Lower leg skin (tissue), 4 donors: ENCODE measurements around the gene DOK6. TPM values are rescaled to one million over a fixed set of nuclear protein-coding genes. Genes with fewer than 3 reads are reported as not detected.
"Not testable (repeated sequence)": the region's sequence is repeated elsewhere in the genome, so short reads cannot be mapped to it uniquely, and the experiment has no call there.

ENCODE experiments used
- DNase-seq, 2 donors: peaks; one replicate each; pipeline ENCODE4 v3.0.0-alpha.2; 2019; ENCODE audit warnings: low spot score in 2 of 2
- H3K4me3 ChIP-seq: fragments of 200-600 bp; sonication (generic); 2 replicates; pipeline ENCODE4 v1.5.1; 2017; ENCODE audit warnings: mild to moderate bottlenecking, low read depth; ENCODE audit not compliant: poor library complexity, severe bottlenecking
- POLR2A ChIP-seq, 2 donors: fragments of 450-650 bp; IDR thresholded peaks; one replicate each; pipeline ENCODE4 v1.6.1; 2016 to 2017; ENCODE audit warnings: antibody characterized with exemption in 2 of 2, mild to moderate bottlenecking in 1 of 2, moderate library complexity in 1 of 2
- WGBS, 2 donors: methylation state at CpG; one replicate each; pipeline ENCODE4 v1.1.5; 2018; 5-methylcytosine and 5-hydroxymethylcytosine counted together
- intact Hi-C: fragments of 100-400 bp; cut with DNase I; formaldehyde crosslinking; loops from one replicate; pipeline ENCODE4 v1.15.0; 2023; ENCODE audit warnings: low total_unique reads
- total RNA-seq, 4 donors: library from RNA; depleted of rRNA; stranded (reverse); fragments of >200 nt; gene quantifications; one replicate each; pipeline ENCODE4 v1.1.0, GENCODE V29; 2016
- TF ChIP-seq, protein P1 (sequence below), 3 donors: fragments of 450-650 bp; IDR thresholded peaks; one replicate each; pipeline ENCODE4 v1.5.1; 2016; ENCODE audit warnings: antibody characterized with exemption in 3 of 3, mild to moderate bottlenecking in 3 of 3, moderate library complexity in 2 of 3

The DOK6 gene
- total RNA-seq, 4 donors from 2014 or later = 0.21 to 0.45 (median 0.42) TPM

DNA sequence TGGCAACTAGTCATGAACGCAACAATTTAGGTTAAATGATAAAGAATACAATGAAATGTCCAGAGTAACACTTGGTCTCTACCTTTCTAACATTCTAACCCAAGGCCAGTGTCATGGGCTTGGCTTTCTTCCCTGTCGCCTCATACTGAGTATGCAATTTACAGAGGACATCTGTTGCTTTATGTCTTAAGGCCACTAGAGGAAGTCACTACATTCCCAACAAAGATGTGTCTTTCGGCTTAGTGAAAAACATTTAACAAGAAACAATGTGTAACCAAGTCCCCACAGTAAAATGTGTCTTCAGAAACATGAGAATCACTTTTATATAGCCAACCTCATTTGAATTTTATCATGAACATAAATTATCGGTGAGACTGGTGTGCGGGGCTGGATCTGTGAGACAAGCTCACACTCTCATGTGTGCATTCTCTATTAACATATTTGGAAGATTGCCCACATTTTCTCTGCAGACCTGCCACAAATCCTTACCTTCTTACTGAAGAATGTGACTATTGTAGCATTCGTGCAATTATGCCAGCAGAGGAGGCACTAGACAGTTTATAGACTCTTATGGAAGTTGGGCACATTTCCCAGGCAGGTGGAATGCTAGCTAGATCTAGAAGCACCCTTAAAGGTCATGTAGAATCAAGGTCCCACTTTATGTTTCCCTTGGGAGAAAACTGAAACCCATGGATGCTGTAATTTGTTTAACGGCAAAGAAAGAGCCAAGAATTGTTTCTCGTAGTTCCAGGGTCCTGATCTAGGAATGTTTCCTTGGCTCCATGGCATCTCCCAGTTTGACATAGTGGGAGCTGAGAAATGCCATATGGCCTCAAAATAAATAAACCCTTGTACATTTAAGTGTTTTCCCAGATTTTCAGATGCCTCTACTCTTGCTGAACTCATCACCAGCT lies 445.2 kb downstream of the DOK6 start:
- H3K4me3 ChIP-seq = no peak overlapping the region
- TF ChIP-seq POLR2A (IDR thresholded peaks at IDR 0.05) = no peak
- TF ChIP-seq, protein P1, sequence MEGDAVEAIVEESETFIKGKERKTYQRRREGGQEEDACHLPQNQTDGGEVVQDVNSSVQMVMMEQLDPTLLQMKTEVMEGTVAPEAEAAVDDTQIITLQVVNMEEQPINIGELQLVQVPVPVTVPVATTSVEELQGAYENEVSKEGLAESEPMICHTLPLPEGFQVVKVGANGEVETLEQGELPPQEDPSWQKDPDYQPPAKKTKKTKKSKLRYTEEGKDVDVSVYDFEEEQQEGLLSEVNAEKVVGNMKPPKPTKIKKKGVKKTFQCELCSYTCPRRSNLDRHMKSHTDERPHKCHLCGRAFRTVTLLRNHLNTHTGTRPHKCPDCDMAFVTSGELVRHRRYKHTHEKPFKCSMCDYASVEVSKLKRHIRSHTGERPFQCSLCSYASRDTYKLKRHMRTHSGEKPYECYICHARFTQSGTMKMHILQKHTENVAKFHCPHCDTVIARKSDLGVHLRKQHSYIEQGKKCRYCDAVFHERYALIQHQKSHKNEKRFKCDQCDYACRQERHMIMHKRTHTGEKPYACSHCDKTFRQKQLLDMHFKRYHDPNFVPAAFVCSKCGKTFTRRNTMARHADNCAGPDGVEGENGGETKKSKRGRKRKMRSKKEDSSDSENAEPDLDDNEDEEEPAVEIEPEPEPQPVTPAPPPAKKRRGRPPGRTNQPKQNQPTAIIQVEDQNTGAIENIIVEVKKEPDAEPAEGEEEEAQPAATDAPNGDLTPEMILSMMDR (IDR thresholded peaks at IDR 0.05) = no peak
- intact Hi-C loops = no loop called here
- DNase-seq = no peak
- WGBS, 2 donors = 52 to 64% methylated on average over 8 of the region's 8 CpGs

DNA sequence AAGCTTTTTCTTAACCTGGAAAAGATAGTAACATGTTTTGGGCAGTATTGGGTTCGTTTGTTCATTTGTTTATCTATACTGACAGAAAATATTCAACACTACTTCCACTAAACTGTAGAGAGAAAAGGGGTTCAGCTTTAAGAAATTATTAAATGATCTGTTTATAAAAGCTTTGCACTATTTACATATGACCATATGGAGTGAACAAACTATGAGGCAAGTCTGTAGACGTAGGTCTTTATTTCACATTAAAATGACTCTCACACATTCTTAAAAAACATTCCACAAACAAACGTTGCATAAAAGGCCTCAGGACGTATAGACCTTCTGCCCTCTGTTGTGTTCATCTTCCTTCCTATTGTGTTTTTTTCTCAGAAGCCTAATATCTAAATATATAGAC lies 452.4 kb downstream of the DOK6 start:
- no peak for TF ChIP-seq POLR2A (IDR thresholded peaks at IDR 0.05)
- TF ChIP-seq, protein P1 (IDR thresholded peaks at IDR 0.05) = no peak
- intact Hi-C loops = no loop called here
- WGBS, 2 donors = 54 to 62% methylated on average over 4 of the region's 4 CpGs
- no peak for DNase-seq
- no peak overlapping the region for H3K4me3 ChIP-seq

DNA sequence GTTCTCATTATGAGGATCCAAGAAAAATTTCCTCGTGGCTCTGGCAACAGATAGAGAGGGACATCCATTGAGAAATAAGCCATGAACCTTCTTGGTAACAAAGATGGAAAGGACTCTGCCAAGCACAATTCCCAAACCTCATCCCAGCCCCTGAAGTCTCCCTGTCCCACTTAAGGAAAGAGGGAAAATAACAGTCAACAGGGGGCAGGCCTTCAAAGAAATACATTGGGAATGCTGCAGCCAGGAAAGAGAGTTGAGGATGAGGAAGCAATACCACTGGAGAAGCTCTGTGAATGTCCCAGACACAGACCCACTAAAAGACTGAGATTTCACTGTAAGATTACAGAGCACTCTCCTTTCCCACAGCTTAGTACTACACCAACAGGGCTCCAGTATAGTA lies 453.8 kb downstream of the DOK6 start:
- intact Hi-C loops = no loop called here
- TF ChIP-seq, protein P1 (IDR thresholded peaks at IDR 0.05) = no peak
- TF ChIP-seq POLR2A (IDR thresholded peaks at IDR 0.05) = no peak
- no peak overlapping the region for H3K4me3 ChIP-seq
- no peak for DNase-seq
- WGBS, 2 donors = 80 to 83% methylated on average over 1 of the region's 1 CpG

DNA sequence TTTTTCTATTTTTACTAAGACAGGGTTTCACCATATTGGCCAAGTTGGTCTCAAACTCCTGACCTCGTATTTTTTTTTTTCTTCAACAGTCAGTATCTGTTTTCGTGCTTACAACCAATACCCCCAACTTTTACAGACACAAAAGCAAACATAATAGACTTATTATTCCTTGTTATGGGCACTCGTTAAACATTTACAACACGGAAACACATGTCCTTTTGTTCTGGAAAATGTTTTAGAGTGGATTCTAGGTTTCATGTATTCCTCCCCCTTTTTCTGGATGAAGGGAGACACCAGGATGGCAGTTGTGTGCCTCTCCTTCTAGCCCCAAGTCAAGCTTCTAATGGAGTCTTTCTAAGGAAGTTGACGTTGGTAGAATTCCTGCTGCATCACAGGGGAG lies 458.2 kb downstream of the DOK6 start:
- TF ChIP-seq, protein P1 (IDR thresholded peaks at IDR 0.05) = no peak
- TF ChIP-seq POLR2A (IDR thresholded peaks at IDR 0.05) = no peak
- DNase-seq = no peak
- WGBS, 2 donors = 72 to 73% methylated on average over 5 of the region's 5 CpGs
- intact Hi-C loops = no loop called here
- no peak overlapping the region for H3K4me3 ChIP-seq

DNA sequence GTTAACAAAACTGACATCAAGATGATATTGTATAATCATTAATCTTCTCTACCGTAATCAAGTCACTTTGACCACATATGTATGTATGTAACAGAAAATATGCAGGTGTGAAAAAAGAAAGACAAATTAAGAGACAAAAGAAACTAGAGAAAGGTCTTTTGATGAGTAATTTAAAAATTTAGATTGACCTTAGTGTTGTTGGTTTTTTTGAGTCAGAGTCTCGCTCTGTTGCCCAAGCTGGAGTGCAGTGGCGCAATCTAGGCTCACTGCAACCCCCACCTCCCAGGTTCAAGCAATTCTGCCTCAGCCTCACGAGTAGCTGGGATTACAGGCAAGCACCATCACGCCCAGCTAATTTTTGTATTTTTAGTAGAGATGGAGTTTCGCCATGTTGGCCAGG lies 464.1 kb downstream of the DOK6 start:
- H3K4me3 ChIP-seq, intact Hi-C loops, DNase-seq: not testable (repeated sequence)
- 84 to 90% methylated on average over 6 of the region's 6 CpGs for WGBS, 2 donors

DNA sequence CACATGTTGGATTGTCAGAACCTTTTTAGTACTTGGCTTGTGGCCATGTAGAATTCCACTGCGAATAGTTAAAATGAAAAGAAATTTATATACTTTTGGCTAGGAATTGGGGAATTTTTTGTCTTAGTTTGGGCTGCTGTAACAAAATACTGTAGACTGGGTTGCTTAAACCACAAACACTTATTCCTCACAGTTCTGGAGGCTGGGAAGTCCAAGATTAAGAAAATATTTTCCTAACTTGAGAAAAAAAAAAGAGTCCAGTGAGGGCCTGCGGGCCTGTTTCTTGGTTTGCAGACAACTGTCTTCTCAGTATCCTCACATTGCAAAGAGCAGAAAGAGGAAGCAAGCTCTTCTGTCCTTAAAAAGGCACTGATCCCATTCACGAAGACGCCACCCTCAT lies 465.1 kb downstream of the DOK6 start:
- no peak overlapping the region for H3K4me3 ChIP-seq
- no peak for DNase-seq
- 45 to 46% methylated on average over 4 of the region's 4 CpGs for WGBS, 2 donors
- TF ChIP-seq, protein P1 (IDR thresholded peaks at IDR 0.05) = no peak
- TF ChIP-seq POLR2A (IDR thresholded peaks at IDR 0.05) = no peak
- intact Hi-C loops = no loop called here
